Stimulated activated CD4-positive, alpha-beta T cell treated with anti-CD3 and anti-CD28 coated beads, Interleukin-15, amount 100 ng/mL, for 48 hours (primary cell): ENCODE measurements around the gene ADAMTS2.

Experiments
- DNase-seq, 2 donors: peaks; one replicate each; pipeline ENCODE4 v3.0.0-alpha.2; 2020; ENCODE audit warnings: low read depth in 2 of 2

Gene ADAMTS2

GRCh38 chr5:179311091-179311470 lies 34.2 kb downstream of the ADAMTS2 start:
- DNase-seq, result no peak

GRCh38 chr5:179310439-179311090 lies 34.7 kb downstream of the ADAMTS2 start:
- DNase-seq, result no peak

- DNase-seq, result no peak
Measured at GRCh38 chr5:179309751-179310320, 35.4 kb downstream of the ADAMTS2 start.

GRCh38 chr5:179309383-179309670 lies 35.9 kb downstream of the ADAMTS2 start:
- DNase-seq, result no peak

GRCh38 chr5:179308563-179309382 lies 36.5 kb downstream of the ADAMTS2 start:
- DNase-seq, result no peak

- DNase-seq, result no peak
Measured at GRCh38 chr5:179307931-179308471, 37.3 kb downstream of the ADAMTS2 start.

- no peak for DNase-seq
Measured at GRCh38 chr5:179307013-179307800, 38.1 kb downstream of the ADAMTS2 start.

- no peak for DNase-seq
Measured at GRCh38 chr5:179306191-179307012, 38.9 kb downstream of the ADAMTS2 start.

GRCh38 chr5:179304871-179305270 lies 40.4 kb downstream of the ADAMTS2 start:
- no peak for DNase-seq

- DNase-seq, result no peak
Measured at GRCh38 chr5:179304466-179304865, 40.8 kb downstream of the ADAMTS2 start.

GRCh38 chr5:179303451-179304200 lies 41.6 kb downstream of the ADAMTS2 start:
- DNase-seq, result no peak

GRCh38 chr5:179302499-179303185 lies 42.6 kb downstream of the ADAMTS2 start:
- DNase-seq, result no peak

- no peak for DNase-seq
Measured at GRCh38 chr5:179301796-179302195, 43.5 kb downstream of the ADAMTS2 start.

GRCh38 chr5:179301376-179301775 lies 43.9 kb downstream of the ADAMTS2 start:
- no peak for DNase-seq

- DNase-seq, result no peak
Measured at GRCh38 chr5:179300581-179301180, 44.6 kb downstream of the ADAMTS2 start.

GRCh38 chr5:179298181-179298993 lies 46.9 kb downstream of the ADAMTS2 start:
- DNase-seq, result no peak

GRCh38 chr5:179297486-179298180 lies 47.6 kb downstream of the ADAMTS2 start:
- no peak for DNase-seq

- no peak for DNase-seq
Measured at GRCh38 chr5:179297026-179297425, 48.2 kb downstream of the ADAMTS2 start.
